Measurements from ENCODE around the gene ZC4H2.

Gene ZC4H2, protein sequence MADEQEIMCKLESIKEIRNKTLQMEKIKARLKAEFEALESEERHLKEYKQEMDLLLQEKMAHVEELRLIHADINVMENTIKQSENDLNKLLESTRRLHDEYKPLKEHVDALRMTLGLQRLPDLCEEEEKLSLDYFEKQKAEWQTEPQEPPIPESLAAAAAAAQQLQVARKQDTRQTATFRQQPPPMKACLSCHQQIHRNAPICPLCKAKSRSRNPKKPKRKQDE

GRCh38 chrX:64975989-64976672, at the start of gene ZC4H2:
TSS of gene ZC4H2 (minus strand) at chrX:64976450. CDS start at chrX:64976377, 73 bp downstream.
- H4K20me1 ChIP-seq (ENCODE audit: insufficient read depth, low read length), result no peaks in the 10 kb centered on the region
- peak within 1 kb of the TSS; percentile 80 for H3K4me2 ChIP-seq (ENCODE audit: insufficient read depth, low read length)
- H3K79me2 ChIP-seq (ENCODE audit: insufficient read depth, low read length), result peaks cover 51% of the 10 kb centered on the region
- H3K9me3 ChIP-seq (ENCODE audit: insufficient read depth, low read length, severe bottlenecking), result no peaks in the 10 kb centered on the region
- peak within 1 kb of the TSS; percentile 69 for H2AFZ ChIP-seq (ENCODE audit: low read depth, low read length)
- peaks cover 27% of the 10 kb centered on the region for H3K4me1 ChIP-seq (ENCODE audit: insufficient read depth, low read length)
- peak within 1 kb of the TSS; percentile 71 to 84 for H3K4me3 ChIP-seq (ENCODE audit: low read depth in 1 of 2, low read length in 2 of 2)
- H3K27me3 ChIP-seq (ENCODE audit: insufficient read depth, low read length, poor library complexity), result no peaks in the 10 kb centered on the region
- DNase-seq (peak; percentile 79), ATAC-seq (ENCODE audit: insufficient read depth, low read depth) (peak; percentile 95)
- H3K9ac ChIP-seq (ENCODE audit: low read depth, low read length), result peak within 1 kb of the TSS; percentile 83
- peaks cover 14% of the 10 kb centered on the region for H3K36me3 ChIP-seq (ENCODE audit: insufficient read depth, low read length)
- TF ChIP-seq, protein P1, sequence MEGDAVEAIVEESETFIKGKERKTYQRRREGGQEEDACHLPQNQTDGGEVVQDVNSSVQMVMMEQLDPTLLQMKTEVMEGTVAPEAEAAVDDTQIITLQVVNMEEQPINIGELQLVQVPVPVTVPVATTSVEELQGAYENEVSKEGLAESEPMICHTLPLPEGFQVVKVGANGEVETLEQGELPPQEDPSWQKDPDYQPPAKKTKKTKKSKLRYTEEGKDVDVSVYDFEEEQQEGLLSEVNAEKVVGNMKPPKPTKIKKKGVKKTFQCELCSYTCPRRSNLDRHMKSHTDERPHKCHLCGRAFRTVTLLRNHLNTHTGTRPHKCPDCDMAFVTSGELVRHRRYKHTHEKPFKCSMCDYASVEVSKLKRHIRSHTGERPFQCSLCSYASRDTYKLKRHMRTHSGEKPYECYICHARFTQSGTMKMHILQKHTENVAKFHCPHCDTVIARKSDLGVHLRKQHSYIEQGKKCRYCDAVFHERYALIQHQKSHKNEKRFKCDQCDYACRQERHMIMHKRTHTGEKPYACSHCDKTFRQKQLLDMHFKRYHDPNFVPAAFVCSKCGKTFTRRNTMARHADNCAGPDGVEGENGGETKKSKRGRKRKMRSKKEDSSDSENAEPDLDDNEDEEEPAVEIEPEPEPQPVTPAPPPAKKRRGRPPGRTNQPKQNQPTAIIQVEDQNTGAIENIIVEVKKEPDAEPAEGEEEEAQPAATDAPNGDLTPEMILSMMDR (IDR thresholded peaks at IDR 0.05; ENCODE audit: borderline replicate concordance, extremely low read depth, low read length, poor library complexity, severe bottlenecking), result no peak
- TF ChIP-seq EZH2 (IDR thresholded peaks at IDR 0.05; ENCODE audit: borderline replicate concordance, low read depth, low read length, severe bottlenecking), result no peak
- peak within 1 kb of the TSS; percentile 79 for H3K27ac ChIP-seq (ENCODE audit: low read length)

DNA sequence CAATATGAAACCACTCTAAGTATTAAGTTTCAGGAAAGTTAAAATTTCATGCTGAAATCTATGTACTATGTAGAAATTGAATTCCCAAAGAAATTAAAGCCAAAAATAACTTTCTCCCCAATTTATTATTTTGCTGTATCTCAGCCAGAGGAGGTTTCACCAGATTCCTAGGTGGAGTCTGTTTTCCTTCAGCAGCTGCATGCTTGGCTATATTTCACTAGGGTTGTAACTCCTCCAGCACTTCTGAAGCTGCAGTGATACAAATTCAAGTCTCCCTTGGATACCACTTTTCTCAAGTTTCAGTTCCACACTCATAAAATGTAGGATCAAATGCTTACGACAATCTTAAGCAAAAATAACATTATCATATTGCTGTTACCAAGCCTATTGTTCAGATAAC, 41.2 kb upstream of the ZC4H2 start:
- DNase-seq (no peak), ATAC-seq (ENCODE audit: insufficient read depth, low read depth) (no peak)
- no peak overlapping the region for H3K9ac ChIP-seq (ENCODE audit: low read depth, low read length)
- H3K27me3 ChIP-seq (ENCODE audit: insufficient read depth, low read length, poor library complexity), result no peaks in the 10 kb centered on the region
- no peak overlapping the region for H3K4me3 ChIP-seq (ENCODE audit: low read depth in 1 of 2, low read length in 2 of 2)
- no peak for TF ChIP-seq EZH2 (IDR thresholded peaks at IDR 0.05; ENCODE audit: borderline replicate concordance, low read depth, low read length, severe bottlenecking)
- TF ChIP-seq, protein P1 (IDR thresholded peaks at IDR 0.05; ENCODE audit: borderline replicate concordance, extremely low read depth, low read length, poor library complexity, severe bottlenecking), result no peak
- 0 out of 2 replicates have a peak, but pooled peaks cover 5% of the 10 kb centered on the region for H3K4me1 ChIP-seq (ENCODE audit: insufficient read depth, low read length)
- H3K27ac ChIP-seq (ENCODE audit: low read length), result no peak overlapping the region
- H3K79me2 ChIP-seq (ENCODE audit: insufficient read depth, low read length), result peaks cover 2% of the 10 kb centered on the region; the same call in 1 of the 2 replicates
- H3K9me3 ChIP-seq (ENCODE audit: insufficient read depth, low read length, severe bottlenecking), result no peaks in the 10 kb centered on the region
- H4K20me1 ChIP-seq (ENCODE audit: insufficient read depth, low read length), result no peaks in the 10 kb centered on the region
- H3K4me2 ChIP-seq (ENCODE audit: insufficient read depth, low read length), result no peak overlapping the region
- H3K36me3 ChIP-seq (ENCODE audit: insufficient read depth, low read length), result no peaks in the 10 kb centered on the region
- no peak overlapping the region for H2AFZ ChIP-seq (ENCODE audit: low read depth, low read length)

- TF ChIP-seq EZH2 (IDR thresholded peaks at IDR 0.05; ENCODE audit: borderline replicate concordance, low read depth, low read length, severe bottlenecking), result no peak
- TF ChIP-seq, protein P1 (IDR thresholded peaks at IDR 0.05; ENCODE audit: borderline replicate concordance, extremely low read depth, low read length, poor library complexity, severe bottlenecking), result no peak
- Histone ChIP-seq H4K20me1 (ENCODE audit: insufficient read depth, low read length) (no peaks in the 10 kb centered on the region), H3K4me2 (ENCODE audit: insufficient read depth, low read length) (no peak overlapping the region), H3K4me1 (ENCODE audit: insufficient read depth, low read length) (0 out of 2 replicates have a peak, but pooled peaks cover 5% of the 10 kb centered on the region), H3K27ac (ENCODE audit: low read length) (no peak overlapping the region), H3K9me3 (ENCODE audit: insufficient read depth, low read length, severe bottlenecking) (no peaks in the 10 kb centered on the region), H2AFZ (ENCODE audit: low read depth, low read length) (no peak overlapping the region), H3K9ac (ENCODE audit: low read depth, low read length) (no peak overlapping the region), H3K4me3 (ENCODE audit: low read depth in 1 of 2, low read length in 2 of 2) (no peak overlapping the region), H3K79me2 (ENCODE audit: insufficient read depth, low read length) (peaks cover 2% of the 10 kb centered on the region; the same call in 1 of the 2 replicates), H3K27me3 (ENCODE audit: insufficient read depth, low read length, poor library complexity) (no peaks in the 10 kb centered on the region), H3K36me3 (ENCODE audit: insufficient read depth, low read length) (no peaks in the 10 kb centered on the region)
- ATAC-seq (ENCODE audit: insufficient read depth, low read depth) (no peak), DNase-seq (no peak)
Observed at GRCh38 chrX:65014230-65014629, 38.0 kb upstream of the ZC4H2 start.

Measured in DND-41 (cell line).